GM12875 (cell line): ENCODE measurements around the gene TCF12.

Experiments used
- H3K4me3 ChIP-seq: one replicate; pipeline ENCODE4 v1.5.1; 2011; ENCODE audit warnings: low read depth, low read length, control low read depth
- TF ChIP-seq, protein P1 (sequence below): IDR thresholded peaks from 2 replicates; pipeline ENCODE4 v1.5.1; 2011; ENCODE audit warnings: low read depth, mild to moderate bottlenecking, control low read depth, inconsistent platforms, low read length, moderate library complexity, borderline replicate concordance; ENCODE audit not compliant: insufficient read depth

TCF12 gene

GRCh38 chr15:57112178-57112577, 193.7 kb downstream of the TCF12 start:
- H3K4me3 ChIP-seq = no peak overlapping the region
- TF ChIP-seq, protein P1, sequence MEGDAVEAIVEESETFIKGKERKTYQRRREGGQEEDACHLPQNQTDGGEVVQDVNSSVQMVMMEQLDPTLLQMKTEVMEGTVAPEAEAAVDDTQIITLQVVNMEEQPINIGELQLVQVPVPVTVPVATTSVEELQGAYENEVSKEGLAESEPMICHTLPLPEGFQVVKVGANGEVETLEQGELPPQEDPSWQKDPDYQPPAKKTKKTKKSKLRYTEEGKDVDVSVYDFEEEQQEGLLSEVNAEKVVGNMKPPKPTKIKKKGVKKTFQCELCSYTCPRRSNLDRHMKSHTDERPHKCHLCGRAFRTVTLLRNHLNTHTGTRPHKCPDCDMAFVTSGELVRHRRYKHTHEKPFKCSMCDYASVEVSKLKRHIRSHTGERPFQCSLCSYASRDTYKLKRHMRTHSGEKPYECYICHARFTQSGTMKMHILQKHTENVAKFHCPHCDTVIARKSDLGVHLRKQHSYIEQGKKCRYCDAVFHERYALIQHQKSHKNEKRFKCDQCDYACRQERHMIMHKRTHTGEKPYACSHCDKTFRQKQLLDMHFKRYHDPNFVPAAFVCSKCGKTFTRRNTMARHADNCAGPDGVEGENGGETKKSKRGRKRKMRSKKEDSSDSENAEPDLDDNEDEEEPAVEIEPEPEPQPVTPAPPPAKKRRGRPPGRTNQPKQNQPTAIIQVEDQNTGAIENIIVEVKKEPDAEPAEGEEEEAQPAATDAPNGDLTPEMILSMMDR = no peak

DNA sequence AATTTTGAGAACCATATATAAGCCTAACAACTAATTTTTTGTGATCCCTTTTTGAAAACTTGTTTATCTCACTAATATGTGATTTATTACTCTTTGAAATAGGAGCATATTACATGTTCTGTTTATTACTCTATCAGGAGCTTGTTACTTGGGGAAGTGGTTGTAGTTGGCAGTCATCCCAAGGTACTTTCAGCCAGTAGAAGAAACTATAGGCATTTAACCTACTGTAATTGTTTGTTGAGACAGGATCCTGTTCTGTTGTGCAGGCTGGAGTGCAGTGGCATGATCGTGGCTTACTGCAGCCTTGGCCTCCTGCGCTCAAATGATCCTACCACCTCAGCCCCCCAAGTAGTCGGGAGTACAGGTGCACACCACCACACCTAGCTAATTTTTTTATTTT, 195.6 kb downstream of the TCF12 start:
- no peak overlapping the region for H3K4me3 ChIP-seq
- TF ChIP-seq, protein P1 = no peak

- TF ChIP-seq, protein P1 = no peak
- H3K4me3 ChIP-seq = no peak overlapping the region
Measured at GRCh38 chr15:57118013-57118799, 199.8 kb downstream of the TCF12 start.

GRCh38 chr15:57122080-57122840, 203.8 kb downstream of the TCF12 start:
- no peak overlapping the region for H3K4me3 ChIP-seq
- TF ChIP-seq, protein P1 = no peak

GRCh38 chr15:57124036-57124435, 205.6 kb downstream of the TCF12 start:
- TF ChIP-seq, protein P1 = no peak
- no peak overlapping the region for H3K4me3 ChIP-seq

GRCh38 chr15:57129064-57129463, 210.6 kb downstream of the TCF12 start:
- TF ChIP-seq, protein P1 = no peak

More at GRCh38 chr15:57129064-57129463, 210.6 kb downstream of the TCF12 start:
- no peak overlapping the region for H3K4me3 ChIP-seq
